Measurements from ENCODE around the gene MKNK2. TPM values are rescaled to one million over a fixed set of nuclear protein-coding genes. Genes with fewer than 3 reads are reported as not detected.

The MKNK2 gene
- total and polyA plus RNA-seq, 2 donors (not counting 3 experiments of a cell fraction or from before 2014, with no cell fraction given), result 65.1 to 86.1 TPM

GRCh38 chr19:2021453-2022140 lies 29.4 kb downstream of the MKNK2 start:
- H4K20me1 ChIP-seq (replicated peaks; ENCODE audit: control insufficient read depth, extremely low read depth, insufficient read depth, low read length), result no peaks in the 10 kb centered on the region
- dilution Hi-C loops (cut with MboI; ENCODE audit: extremely low pct_ligation_motif_present, low sequenced_read_pairs) (no loop called here), intact Hi-C loops (cut with micrococcal nuclease) (no loop called here)
- CTCF ChIA-PET, result interaction anchor here (0.6 to 6.0 kb wide), 3 partner anchors 11 to 48 kb away, joined by 3 to 75 read pairs (median 4); no protein-coding TSS in a partner anchor
- no peaks in the 10 kb centered on the region for H3K9me3 ChIP-seq (replicated peaks; ENCODE audit: control insufficient read depth, insufficient read depth, low read length)
- no peak overlapping the region for H3K9ac ChIP-seq (replicated peaks; ENCODE audit: extremely low read depth, insufficient read depth, low read length)
- H3K4me3 ChIP-seq (replicated peaks in 1 of 3; ENCODE audit: insufficient read depth in 1 of 3, low read depth in 1 of 3, low read length in 3 of 3), result no peak overlapping the region
- H3K9me1 ChIP-seq (replicated peaks; ENCODE audit: control insufficient read depth, extremely low read depth, insufficient read depth, low read length), result no peaks in the 10 kb centered on the region
- H3K27ac ChIP-seq (ENCODE audit: insufficient read depth, low read depth, low read length), result no peak overlapping the region
- H3K79me2 ChIP-seq (ENCODE audit: control insufficient read depth, insufficient read depth, low read length), result no peaks in the 10 kb centered on the region
- TF ChIP-seq POLR2AphosphoS5 (IDR thresholded peaks at IDR 0.05; ENCODE audit: insufficient read depth, low read depth, low read length), result no peak
- TF ChIP-seq, protein P1, sequence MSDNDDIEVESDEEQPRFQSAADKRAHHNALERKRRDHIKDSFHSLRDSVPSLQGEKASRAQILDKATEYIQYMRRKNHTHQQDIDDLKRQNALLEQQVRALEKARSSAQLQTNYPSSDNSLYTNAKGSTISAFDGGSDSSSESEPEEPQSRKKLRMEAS (IDR thresholded peaks at IDR 0.05; ENCODE audit: insufficient read depth, insufficient read length), result no peak
- no peak for TF ChIP-seq FOS (IDR thresholded peaks at IDR 0.05; ENCODE audit: borderline replicate concordance, insufficient read depth, low read length)
- no peak for TF ChIP-seq GATA2 (IDR thresholded peaks at IDR 0.05; ENCODE audit: insufficient read depth, insufficient read length, low read depth, low read length)
- no peak for TF ChIP-seq POLR2A (IDR thresholded peaks at IDR 0.05; ENCODE audit: low read depth, low read length)
- H3K4me2 ChIP-seq (ENCODE audit: insufficient read depth, low read length), result no peak overlapping the region
- H2AFZ ChIP-seq (ENCODE audit: low read depth, low read length), result no peak overlapping the region
- H3K4me1 ChIP-seq (ENCODE audit: control insufficient read depth, extremely low read depth, insufficient read depth, low read length), result no peaks in the 10 kb centered on the region
- POLR2A ChIA-PET, result no interaction called here
- H3K27me3 ChIP-seq (ENCODE audit: control insufficient read depth in 2 of 2, insufficient read depth in 2 of 2, low read length in 2 of 2), result no peaks in the 10 kb centered on the region
- no peak for DNase-seq (ENCODE audit: low read depth, low spot score)
- BruUV-seq (replicated peaks), result no TSS peak
- no peaks in the 10 kb centered on the region for H3K36me3 ChIP-seq (ENCODE audit: control insufficient read depth in 2 of 2, extremely low read depth in 1 of 2, insufficient read depth in 2 of 2, low read length in 2 of 2)
- FAIRE-seq, result no peak

GRCh38 chr19:2018752-2019151 lies 32.3 kb downstream of the MKNK2 start:
- Histone ChIP-seq H3K27me3 (ENCODE audit: control insufficient read depth in 2 of 2, insufficient read depth in 2 of 2, low read length in 2 of 2) (no peaks in the 10 kb centered on the region), H3K9ac (replicated peaks; ENCODE audit: extremely low read depth, insufficient read depth, low read length) (no peak overlapping the region), H3K4me3 (replicated peaks in 1 of 3; ENCODE audit: insufficient read depth in 1 of 3, low read depth in 1 of 3, low read length in 3 of 3) (no peak overlapping the region), H3K79me2 (ENCODE audit: control insufficient read depth, insufficient read depth, low read length) (peaks cover 8% of the 10 kb centered on the region), H4K20me1 (replicated peaks; ENCODE audit: control insufficient read depth, extremely low read depth, insufficient read depth, low read length) (no peaks in the 10 kb centered on the region), H2AFZ (ENCODE audit: low read depth, low read length) (no peak overlapping the region), H3K9me3 (replicated peaks; ENCODE audit: control insufficient read depth, insufficient read depth, low read length) (no peaks in the 10 kb centered on the region), H3K4me1 (ENCODE audit: control insufficient read depth, extremely low read depth, insufficient read depth, low read length) (no peaks in the 10 kb centered on the region), H3K36me3 (ENCODE audit: control insufficient read depth in 2 of 2, extremely low read depth in 1 of 2, insufficient read depth in 2 of 2, low read length in 2 of 2) (no peaks in the 10 kb centered on the region), H3K4me2 (ENCODE audit: insufficient read depth, low read length) (no peak overlapping the region), H3K27ac (ENCODE audit: insufficient read depth, low read depth, low read length) (no peak overlapping the region), H3K9me1 (replicated peaks; ENCODE audit: control insufficient read depth, extremely low read depth, insufficient read depth, low read length) (no peaks in the 10 kb centered on the region)
- DNase-seq (ENCODE audit: low read depth, low spot score) (no peak), FAIRE-seq (no peak)
- TF ChIP-seq JUN (IDR thresholded peaks at IDR 0.05; ENCODE audit: borderline replicate concordance, insufficient read depth, insufficient read length, low read depth), result no peak
- TF ChIP-seq CTCF (IDR thresholded peaks at IDR 0.05; ENCODE audit: extremely low read depth in 1 of 2, insufficient read depth in 1 of 2, low read depth in 1 of 2, low read length in 2 of 2), result no peak
- TF ChIP-seq, protein P1 (IDR thresholded peaks at IDR 0.05; ENCODE audit: insufficient read depth, insufficient read length), result no peak
- no peak for TF ChIP-seq POLR2A (IDR thresholded peaks at IDR 0.05; ENCODE audit: low read depth, low read length)
- no peak for TF ChIP-seq GATA2 (IDR thresholded peaks at IDR 0.05; ENCODE audit: insufficient read depth, insufficient read length, low read depth, low read length)
- no peak for TF ChIP-seq MYC (IDR thresholded peaks at IDR 0.05; ENCODE audit: low read depth, low read length)
- TF ChIP-seq EZH2 (IDR thresholded peaks at IDR 0.05; ENCODE audit: borderline replicate concordance, low read depth, low read length, severe bottlenecking), result no peak
- TF ChIP-seq FOS (IDR thresholded peaks at IDR 0.05; ENCODE audit: borderline replicate concordance, insufficient read depth, low read length), result no peak
- no peak for TF ChIP-seq POLR2AphosphoS5 (IDR thresholded peaks at IDR 0.05; ENCODE audit: insufficient read depth, low read depth, low read length)
- BruUV-seq (replicated peaks), result no TSS peak
- dilution Hi-C loops (cut with MboI; ENCODE audit: extremely low pct_ligation_motif_present, low sequenced_read_pairs), result no loop called here
- ChIA-PET POLR2A (no interaction called here), CTCF (interaction anchor here (0.6 to 6.0 kb wide), 10 partner anchors 12 to 487 kb away, joined by 3 to 75 read pairs (median 4); partner anchors contain the start of gene MOB3A)
- intact Hi-C loops (cut with micrococcal nuclease), result loop anchor here (1.0 kb wide), 3 partner anchors 33 to 78 kb away; partner anchors contain the start of genes IZUMO4, MKNK2 and MOB3A

Data from endothelial cell of umbilical vein (primary cell).